Fibroblast of gingiva (primary cell): ENCODE results near the gene ADCY6.

Experiments
- DNase-seq: peaks from one replicate; pipeline ENCODE4 v3.0.0-alpha.2; 2011; ENCODE audit warnings: low read depth

The ADCY6 gene

DNA sequence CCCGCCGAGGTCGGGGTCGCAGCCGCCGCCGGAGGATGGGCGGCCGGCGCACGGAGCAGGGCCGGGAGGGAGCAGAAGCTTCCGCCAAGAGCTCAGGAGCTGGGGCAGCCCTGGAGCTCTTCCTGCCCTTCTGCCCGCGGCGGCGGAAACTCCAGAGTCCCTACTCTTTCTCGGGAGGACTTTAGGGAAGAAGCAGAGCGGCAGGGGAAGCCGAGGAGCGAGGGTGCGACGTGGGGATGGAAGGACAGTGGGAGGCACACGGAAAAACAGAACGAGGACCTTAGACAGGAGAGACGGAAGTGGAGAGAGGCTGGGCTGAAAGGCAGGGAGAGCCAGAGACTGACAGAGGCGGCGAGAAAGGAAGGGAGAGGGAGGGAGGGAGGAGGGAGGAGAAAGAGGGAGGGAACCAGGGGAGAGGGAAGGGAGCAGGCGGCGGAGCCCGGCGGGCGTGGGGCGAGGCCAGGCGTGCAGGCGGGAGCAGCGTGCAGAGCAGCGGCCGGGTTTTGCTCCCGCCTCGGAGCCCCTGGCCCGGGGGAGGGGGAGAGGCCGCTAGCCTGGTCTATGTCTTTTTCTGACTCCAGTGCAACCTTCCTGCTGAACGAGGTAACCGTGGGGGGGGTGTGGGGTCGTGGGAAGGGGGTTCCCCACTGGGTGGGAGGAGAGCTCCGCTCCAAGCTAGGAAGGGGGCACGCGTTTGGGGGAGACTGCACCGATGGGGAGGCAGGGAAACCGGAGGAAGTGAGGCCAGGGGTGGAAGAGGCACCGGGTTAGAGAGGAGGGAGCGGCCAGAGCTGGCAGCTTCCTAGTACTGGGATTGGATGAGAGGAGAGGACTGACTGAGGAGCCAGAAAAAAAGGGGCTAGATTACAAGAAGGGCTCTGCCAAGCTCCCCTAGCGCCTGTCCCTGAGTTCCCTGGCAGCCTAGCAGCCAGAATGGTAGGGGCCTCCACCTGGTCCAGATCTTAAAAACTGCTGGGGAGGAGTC is 26.5 kb upstream of the ADCY6 start:
- peak; percentile 83 for DNase-seq

DNA sequence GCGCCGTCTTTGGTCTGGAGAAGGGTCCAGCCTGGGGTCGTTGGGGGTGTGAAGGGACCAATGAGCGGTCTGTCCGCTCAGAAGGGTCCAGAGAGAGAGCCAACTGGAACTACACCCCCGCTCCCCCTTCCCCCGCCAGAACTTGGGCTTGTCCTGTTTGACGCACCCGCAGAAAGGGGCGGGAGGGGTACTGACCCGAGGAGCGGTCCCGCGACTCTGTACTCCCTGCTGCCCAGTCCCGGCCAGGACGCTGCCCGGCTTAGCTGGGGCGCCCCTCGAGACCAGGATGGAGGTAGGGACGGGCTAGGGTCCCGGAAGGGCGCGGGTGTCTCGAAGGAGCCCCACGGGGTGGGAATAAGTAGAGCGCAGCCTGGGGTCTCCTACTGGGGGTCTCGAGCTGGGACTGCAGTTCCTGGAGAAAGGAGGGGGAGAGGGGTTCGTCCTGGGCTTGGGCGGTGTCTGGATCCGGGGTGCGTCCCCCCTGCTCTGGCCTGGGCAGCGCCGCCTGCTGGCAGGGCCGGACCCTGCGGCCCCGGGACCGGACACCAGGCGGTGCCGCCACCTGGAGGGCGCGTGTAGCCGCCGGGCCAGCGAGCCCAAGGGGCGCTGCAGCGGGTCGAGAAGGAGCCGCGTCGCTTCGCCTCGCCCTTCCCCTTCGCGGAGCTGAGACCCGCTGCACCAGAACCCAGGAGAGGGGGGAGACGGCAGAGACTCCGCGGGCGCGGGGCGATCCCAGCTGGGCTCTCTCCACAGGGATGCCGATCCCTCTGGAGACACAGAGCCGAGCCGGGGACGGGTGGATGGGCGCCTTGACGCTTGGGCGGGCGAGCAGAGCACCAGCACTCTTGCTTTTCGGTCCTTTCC is 25.6 kb upstream of the ADCY6 start:
- DNase-seq = peak; percentile 79

GRCh38 chr12:48813465-48814261 is 24.8 kb upstream of the ADCY6 start:
- DNase-seq = no peak

DNA sequence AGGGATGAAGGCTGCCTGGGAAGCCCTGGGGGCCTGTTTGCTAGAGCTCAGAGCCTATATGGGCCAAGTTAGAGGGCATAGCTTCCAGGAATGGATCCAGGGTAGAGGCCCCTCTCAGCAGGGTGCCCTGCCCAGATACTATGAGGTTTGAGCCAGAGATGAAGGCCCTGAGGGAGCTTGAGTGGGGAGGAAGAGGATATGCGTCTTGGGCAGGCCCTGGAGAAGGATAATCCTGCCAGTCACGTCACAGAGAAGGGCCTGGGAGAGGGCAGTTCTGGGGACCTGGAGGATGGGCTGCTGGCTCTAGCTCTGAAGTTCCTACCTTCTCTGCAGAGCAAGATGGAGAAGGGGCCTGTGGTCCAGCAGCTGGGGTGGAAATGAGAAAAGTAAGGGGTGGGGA is 23.5 kb upstream of the ADCY6 start:
- no peak for DNase-seq

DNA sequence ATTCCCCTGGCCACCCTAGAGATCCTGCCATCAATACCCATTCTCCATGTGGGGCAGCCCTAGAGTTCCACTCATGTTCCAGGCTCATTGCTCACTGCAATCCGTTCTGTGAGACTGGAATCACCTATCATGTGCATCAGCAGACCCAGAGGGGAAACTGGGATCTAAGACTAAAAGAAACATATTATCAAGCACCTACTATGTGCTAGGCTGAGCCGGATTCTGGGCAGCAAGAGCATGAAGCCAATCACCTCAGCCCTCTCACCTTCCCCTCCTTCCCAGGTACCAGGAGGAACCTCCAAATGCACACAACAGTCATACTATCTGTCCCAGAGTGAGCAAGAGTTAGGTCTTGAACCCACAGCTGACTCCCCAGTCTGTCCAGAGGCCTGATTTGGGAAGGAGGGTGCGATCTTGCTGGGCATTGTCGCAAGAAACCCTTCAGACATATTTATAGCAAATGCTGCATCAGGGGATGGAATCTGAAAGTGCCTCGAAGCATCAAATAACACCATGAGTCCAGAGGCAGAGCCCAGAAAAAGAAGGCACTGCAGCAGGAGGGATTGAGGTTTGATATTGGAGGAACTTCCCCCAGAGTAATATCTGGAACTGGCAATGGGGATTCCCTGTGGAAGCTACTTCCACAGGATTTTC is 22.7 kb upstream of the ADCY6 start:
- no peak for DNase-seq

- DNase-seq = peak; percentile 50
Observed at GRCh38 chr12:48810903-48811431, 22.1 kb upstream of the ADCY6 start.

DNA sequence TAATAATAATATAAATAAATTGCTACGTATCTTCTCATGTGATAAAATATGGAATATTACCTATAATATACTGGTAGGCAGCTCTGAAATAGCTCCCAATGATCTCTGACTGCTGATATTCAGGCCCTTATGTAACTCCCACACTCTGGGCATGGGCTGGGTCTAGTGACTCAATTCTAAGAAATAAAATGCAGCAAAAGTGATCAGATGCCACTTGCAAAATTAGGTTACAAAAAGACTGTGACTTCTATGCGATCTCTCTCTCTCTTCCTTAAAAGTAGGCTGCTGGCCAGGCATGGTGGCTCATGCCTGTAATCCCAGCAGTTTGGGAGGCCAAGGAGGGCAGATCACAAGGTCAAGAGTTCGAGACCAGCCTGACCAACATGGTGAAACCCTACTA is 19.1 kb upstream of the ADCY6 start:
- DNase-seq = no peak

DNA sequence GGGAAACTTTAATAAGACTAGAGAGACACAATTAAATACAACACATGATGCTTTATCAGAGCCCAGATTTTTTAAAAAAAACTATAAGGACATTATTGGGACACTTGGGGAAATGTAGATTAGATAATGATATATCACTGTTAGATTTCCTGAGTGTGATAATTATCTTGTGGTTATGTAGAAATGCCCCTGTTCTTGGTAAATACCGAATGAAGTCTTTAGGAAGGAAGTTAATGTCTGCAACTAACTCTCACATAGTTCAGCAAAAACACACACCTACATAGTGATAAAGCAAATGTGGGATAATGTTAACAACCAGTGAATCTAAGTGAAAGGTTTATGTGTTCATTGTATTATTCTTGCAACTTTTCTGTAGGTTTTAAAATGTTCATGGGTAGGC is 14.8 kb upstream of the ADCY6 start:
- no peak for DNase-seq

DNA sequence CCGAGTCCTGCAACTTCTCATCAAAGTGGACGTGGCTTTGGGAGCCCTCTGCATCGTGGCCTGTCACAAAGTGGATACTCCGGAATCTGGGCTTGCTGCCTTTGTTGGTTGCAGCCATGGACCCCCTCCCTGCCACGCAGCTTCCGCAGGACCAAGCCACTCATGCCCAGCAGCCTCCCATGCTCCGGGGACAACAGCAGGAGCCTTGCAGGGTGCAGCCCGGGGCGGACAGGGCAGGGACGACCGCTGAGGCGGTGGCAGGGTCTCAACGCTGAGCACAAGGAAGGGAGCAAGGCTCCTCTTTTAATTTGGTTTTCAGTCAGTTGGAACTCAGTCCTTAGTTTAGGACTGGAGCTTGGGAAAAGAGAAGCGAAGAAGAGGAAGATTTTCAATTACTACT is 12.1 kb upstream of the ADCY6 start:
- no peak for DNase-seq

DNA sequence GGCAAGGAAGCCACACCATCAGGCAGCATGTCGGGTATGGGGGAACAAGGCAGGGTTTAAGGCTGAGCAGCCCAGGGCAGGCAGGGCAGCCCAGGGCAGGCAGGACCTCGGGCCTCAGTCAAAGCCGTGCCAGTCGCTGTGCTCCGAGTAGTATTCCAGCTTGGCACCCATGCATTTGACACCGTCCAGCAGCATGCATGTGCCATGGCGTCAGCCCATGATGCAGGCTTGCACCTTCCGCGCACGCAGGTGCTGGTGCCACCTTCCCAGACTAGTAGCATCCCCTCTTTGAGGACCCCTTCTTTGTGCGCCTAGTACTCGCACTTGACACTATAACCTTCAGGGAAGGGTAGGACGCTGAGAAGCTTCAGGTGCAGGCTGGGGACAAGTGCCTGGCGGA is 11.6 kb upstream of the ADCY6 start:
- DNase-seq = no peak

DNA sequence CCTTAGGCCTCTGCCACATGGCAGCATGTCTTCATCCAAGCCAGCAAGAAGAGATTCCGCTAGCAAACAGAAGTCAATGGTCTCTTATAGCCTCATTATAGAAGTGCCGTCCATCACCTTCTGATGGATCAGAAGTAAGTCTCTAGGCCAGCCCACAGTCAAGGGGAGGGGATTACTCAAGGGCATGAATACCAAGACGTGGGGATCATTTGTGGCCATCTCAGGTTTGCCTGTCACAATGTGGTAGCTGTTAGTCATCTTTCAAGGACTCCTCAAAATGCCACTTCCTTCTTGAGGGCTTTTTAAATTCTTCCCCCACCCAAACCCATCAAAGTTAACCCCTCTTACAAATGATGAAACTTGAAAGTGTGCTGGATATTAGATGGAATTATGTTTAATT is 8.1 kb upstream of the ADCY6 start:
- DNase-seq = no peak

GRCh38 chr12:48795550-48796455 is 6.9 kb upstream of the ADCY6 start:
- DNase-seq = peak; percentile 59

- peak; percentile 39 for DNase-seq
Observed at GRCh38 chr12:48794870-48795269, 6.0 kb upstream of the ADCY6 start.

DNA sequence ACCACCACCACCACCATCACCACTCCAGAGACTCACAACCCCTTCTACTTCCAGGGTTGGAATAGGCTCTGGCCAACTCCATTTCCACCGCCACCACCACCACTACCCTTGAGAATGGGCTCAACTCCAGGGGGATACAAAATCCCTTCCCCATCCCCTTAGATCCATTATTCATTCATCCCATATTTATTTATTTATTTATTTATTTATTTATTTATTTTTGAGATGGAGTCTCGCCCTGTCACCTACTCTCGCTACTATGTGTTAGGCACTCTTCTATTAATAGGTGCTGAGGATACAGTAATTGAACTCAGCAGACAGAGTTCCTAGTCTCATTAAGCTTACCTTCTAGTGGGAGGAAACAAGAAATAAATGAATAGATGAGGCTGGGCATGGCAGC is 4.8 kb upstream of the ADCY6 start:
- no peak for DNase-seq

DNA sequence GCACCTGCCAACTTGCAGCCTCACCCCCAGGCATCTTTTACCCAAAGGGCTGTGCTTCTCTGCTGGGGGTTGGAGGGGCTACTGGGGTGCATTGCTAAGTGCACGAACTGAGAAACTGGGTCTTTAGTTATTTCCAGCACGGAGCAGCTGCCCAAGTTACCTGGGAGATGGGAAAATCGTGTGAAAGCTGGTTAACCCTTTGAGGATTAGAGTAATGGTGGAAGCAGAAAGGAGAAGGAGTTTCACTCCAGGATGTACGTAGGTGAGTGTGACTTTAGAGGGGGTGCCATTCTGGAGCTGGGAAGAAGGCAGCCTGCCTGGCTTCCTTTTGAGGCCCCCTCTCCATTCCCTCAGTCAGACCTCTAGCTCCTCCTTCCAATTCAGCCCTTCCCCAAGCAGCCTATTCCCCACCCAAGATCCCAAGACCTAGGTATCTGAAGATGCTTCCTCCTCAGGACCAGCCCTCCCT is 1.0 kb upstream of the ADCY6 start:
- DNase-seq = no peak

DNA sequence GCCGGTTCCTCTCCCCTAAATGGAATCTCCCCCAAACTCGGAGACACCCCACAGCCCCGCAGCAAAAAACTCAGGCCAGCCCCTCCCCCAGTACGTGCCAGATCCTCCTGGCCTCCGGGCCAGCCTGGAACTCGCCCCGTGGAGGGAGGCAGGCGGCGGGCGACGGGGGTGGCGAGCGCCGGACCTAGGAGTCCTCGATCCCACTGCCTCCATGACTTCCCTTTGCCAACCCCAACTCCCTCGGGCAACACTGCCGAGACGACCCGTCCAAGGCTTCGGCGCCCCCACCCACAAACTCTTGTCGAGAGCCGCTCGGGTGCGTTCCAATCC is 400 bp downstream of the ADCY6 start:
- DNase-seq = no peak

DNA sequence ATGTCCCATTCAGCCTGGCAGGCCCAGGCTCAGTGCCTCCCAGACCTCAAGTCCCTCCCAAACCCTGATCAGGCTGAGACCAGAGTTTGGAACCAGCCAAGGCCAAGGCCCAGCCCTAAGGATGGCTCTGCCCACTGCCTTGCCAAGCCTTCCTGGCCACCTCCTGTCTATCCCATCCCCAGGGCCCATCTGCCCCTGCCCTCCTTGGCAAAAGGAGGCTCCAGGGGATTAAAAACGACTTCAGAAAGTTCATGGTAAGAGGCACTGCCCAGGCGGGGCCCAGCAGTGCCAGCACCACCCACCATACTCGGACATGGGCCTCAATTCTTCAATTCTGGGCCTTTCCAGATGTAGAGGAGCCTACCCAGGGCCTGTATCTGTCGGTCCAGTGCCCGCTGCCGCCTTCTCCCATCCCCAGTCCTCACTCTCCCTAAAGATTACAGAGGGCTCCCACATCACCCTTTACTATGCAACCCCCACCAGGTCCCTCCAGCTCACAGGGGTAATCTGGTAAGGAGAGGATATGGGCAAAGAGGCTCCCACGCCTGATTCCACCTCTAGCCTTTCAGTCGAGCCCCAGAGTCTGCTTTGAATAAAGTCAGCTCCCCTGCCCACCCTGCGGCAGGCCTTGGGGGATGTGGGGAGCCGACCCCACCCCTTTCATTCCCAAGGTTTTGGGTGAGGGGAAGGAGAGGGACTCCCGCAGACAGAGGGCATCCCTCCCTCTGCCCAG is 932 bp downstream of the ADCY6 start:
- DNase-seq = peak; percentile 44

- no peak for DNase-seq
Observed at GRCh38 chr12:48786591-48787544, 2.0 kb downstream of the ADCY6 start.
